Gastrocnemius medialis (tissue), 4 donors: ENCODE data around the gene AJAP1.

ENCODE experiments used
- POLR2A ChIP-seq, 2 donors: fragments of 450-650 bp; IDR thresholded peaks; one replicate each; pipeline ENCODE4 v1.6.1; 2017; ENCODE audit warnings: antibody characterized with exemption in 2 of 2, mild to moderate bottlenecking in 2 of 2, moderate library complexity in 2 of 2
- TF ChIP-seq, protein P1 (sequence below), 5 experiments: fragments of 450-650 bp in 3 of 5; fragments of 200-600 bp in 2 of 5; sonication (generic) in 2 of 5; IDR thresholded peaks in 4 of 5; conservative IDR thresholded peaks in 1 of 5; 1 replicate in 4 of 5; 2 replicates in 1 of 5; pipeline ENCODE4 v1.5.1; 2016 to 2019; ENCODE audit warnings: antibody characterized with exemption in 5 of 5, mild to moderate bottlenecking in 3 of 5, moderate library complexity in 3 of 5

- TF ChIP-seq, protein P1, sequence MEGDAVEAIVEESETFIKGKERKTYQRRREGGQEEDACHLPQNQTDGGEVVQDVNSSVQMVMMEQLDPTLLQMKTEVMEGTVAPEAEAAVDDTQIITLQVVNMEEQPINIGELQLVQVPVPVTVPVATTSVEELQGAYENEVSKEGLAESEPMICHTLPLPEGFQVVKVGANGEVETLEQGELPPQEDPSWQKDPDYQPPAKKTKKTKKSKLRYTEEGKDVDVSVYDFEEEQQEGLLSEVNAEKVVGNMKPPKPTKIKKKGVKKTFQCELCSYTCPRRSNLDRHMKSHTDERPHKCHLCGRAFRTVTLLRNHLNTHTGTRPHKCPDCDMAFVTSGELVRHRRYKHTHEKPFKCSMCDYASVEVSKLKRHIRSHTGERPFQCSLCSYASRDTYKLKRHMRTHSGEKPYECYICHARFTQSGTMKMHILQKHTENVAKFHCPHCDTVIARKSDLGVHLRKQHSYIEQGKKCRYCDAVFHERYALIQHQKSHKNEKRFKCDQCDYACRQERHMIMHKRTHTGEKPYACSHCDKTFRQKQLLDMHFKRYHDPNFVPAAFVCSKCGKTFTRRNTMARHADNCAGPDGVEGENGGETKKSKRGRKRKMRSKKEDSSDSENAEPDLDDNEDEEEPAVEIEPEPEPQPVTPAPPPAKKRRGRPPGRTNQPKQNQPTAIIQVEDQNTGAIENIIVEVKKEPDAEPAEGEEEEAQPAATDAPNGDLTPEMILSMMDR (IDR thresholded peaks at IDR 0.05 in 4 of 5, conservative IDR thresholded peaks at IDR 0.05 in 1 of 5), result no peak
- TF ChIP-seq POLR2A (IDR thresholded peaks at IDR 0.05), result no peak
Observed at GRCh38 chr1:4654764-4655673, 610 bp downstream of the AJAP1 start.
